ENCODE data around the gene AIFM3.
"Not testable (repeated sequence)": the region's sequence is repeated elsewhere in the genome, so short reads cannot be mapped to it uniquely, and the experiment has no call there.

AIFM3 gene

DNA sequence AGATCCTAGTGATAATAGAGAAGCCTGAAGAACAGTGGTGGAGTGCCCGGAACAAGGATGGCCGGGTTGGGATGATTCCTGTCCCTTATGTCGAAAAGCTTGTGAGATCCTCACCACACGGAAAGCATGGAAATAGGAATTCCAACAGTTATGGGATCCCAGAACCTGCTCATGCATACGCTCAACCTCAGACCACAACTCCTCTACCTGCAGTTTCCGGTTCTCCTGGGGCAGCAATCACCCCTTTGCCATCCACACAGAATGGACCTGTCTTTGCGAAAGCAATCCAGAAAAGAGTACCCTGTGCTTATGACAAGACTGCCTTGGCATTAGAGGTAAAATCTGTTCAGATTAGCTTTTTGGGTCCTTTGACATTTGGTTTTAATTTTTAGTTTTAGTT lies 33.1 kb upstream of the AIFM3 start:
- Histone ChIP-seq H3K4me1 (ENCODE audit: insufficient read depth, low read length) (peaks cover 4% of the 10 kb centered on the region), H3K9me3 (ENCODE audit: insufficient read depth, low read length, severe bottlenecking) (no peaks in the 10 kb centered on the region), H3K4me2 (ENCODE audit: insufficient read depth, low read length) (no peak overlapping the region), H3K4me3 (ENCODE audit: low read depth in 1 of 2, low read length in 2 of 2) (no peak overlapping the region), H3K9ac (ENCODE audit: low read depth, low read length) (no peak overlapping the region), H3K27me3 (ENCODE audit: insufficient read depth, low read length, poor library complexity) (no peaks in the 10 kb centered on the region), H2AFZ (ENCODE audit: low read depth, low read length) (no peak overlapping the region), H3K79me2 (ENCODE audit: insufficient read depth, low read length) (peaks cover 98% of the 10 kb centered on the region), H3K36me3 (ENCODE audit: insufficient read depth, low read length) (peaks cover 69% of the 10 kb centered on the region), H3K27ac (ENCODE audit: low read length) (no peak overlapping the region), H4K20me1 (ENCODE audit: insufficient read depth, low read length) (peaks cover 83% of the 10 kb centered on the region)
- DNase-seq (no peak), ATAC-seq (ENCODE audit: insufficient read depth, low read depth) (no peak)
- TF ChIP-seq CTCF (IDR thresholded peaks at IDR 0.05; ENCODE audit: borderline replicate concordance, extremely low read depth, low read length, poor library complexity, severe bottlenecking) = no peak
- no peak for TF ChIP-seq EZH2 (IDR thresholded peaks at IDR 0.05; ENCODE audit: borderline replicate concordance, low read depth, low read length, severe bottlenecking)

DNA sequence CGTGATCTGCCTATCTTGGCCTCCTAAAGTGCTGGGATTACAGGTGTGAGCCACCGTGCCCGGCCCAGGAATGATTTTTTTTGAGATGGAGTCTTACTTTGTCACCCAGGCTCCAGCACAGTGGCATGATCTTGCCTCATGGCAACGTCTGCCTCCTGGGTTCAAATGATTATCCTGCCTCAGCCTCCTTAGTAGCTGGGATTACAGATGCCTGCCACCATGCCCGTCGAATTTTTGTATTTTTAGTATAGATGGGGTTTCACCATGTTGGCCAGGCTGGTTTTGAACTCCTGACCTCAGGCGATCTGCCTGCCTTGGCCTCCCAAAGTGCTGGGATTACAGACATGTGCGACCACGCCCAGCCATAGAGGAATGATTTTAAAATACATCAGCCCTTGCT lies 32.0 kb upstream of the AIFM3 start:
- not testable (repeated sequence) for H3K4me3 ChIP-seq (ENCODE audit: low read depth in 1 of 2, low read length in 2 of 2); H3K4me2 ChIP-seq (ENCODE audit: insufficient read depth, low read length); H3K9me3 ChIP-seq (ENCODE audit: insufficient read depth, low read length, severe bottlenecking); H3K27me3 ChIP-seq (ENCODE audit: insufficient read depth, low read length, poor library complexity); ATAC-seq (ENCODE audit: insufficient read depth, low read depth); H2AFZ ChIP-seq (ENCODE audit: low read depth, low read length); H3K27ac ChIP-seq (ENCODE audit: low read length); H3K9ac ChIP-seq (ENCODE audit: low read depth, low read length); DNase-seq; H3K4me1 ChIP-seq (ENCODE audit: insufficient read depth, low read length)
- peaks cover 79% of the 10 kb centered on the region for H3K36me3 ChIP-seq (ENCODE audit: insufficient read depth, low read length)
- H3K79me2 ChIP-seq (ENCODE audit: insufficient read depth, low read length) = peaks cover 98% of the 10 kb centered on the region
- peaks cover 88% of the 10 kb centered on the region for H4K20me1 ChIP-seq (ENCODE audit: insufficient read depth, low read length)

GRCh38 chr22:20935780-20936539 lies 31.1 kb upstream of the AIFM3 start:
- H3K9ac ChIP-seq (ENCODE audit: low read depth, low read length); ATAC-seq (ENCODE audit: insufficient read depth, low read depth); DNase-seq; H3K9me3 ChIP-seq (ENCODE audit: insufficient read depth, low read length, severe bottlenecking); H3K4me1 ChIP-seq (ENCODE audit: insufficient read depth, low read length); H3K27me3 ChIP-seq (ENCODE audit: insufficient read depth, low read length, poor library complexity); H3K4me3 ChIP-seq (ENCODE audit: low read depth in 1 of 2, low read length in 2 of 2); H2AFZ ChIP-seq (ENCODE audit: low read depth, low read length); H3K4me2 ChIP-seq (ENCODE audit: insufficient read depth, low read length); H3K27ac ChIP-seq (ENCODE audit: low read length): not testable (repeated sequence)
- Histone ChIP-seq H3K79me2 (ENCODE audit: insufficient read depth, low read length) (peaks cover 98% of the 10 kb centered on the region), H4K20me1 (ENCODE audit: insufficient read depth, low read length) (peaks cover 90% of the 10 kb centered on the region), H3K36me3 (ENCODE audit: insufficient read depth, low read length) (peaks cover 86% of the 10 kb centered on the region)

GRCh38 chr22:20937031-20937793 lies 29.8 kb upstream of the AIFM3 start:
- H3K9me3 ChIP-seq (ENCODE audit: insufficient read depth, low read length, severe bottlenecking) = no peaks in the 10 kb centered on the region
- DNase-seq (no peak), ATAC-seq (ENCODE audit: insufficient read depth, low read depth) (no peak)
- no peak overlapping the region for H3K9ac ChIP-seq (ENCODE audit: low read depth, low read length)
- peaks cover 4% of the 10 kb centered on the region for H3K4me1 ChIP-seq (ENCODE audit: insufficient read depth, low read length)
- H3K27me3 ChIP-seq (ENCODE audit: insufficient read depth, low read length, poor library complexity) = no peaks in the 10 kb centered on the region
- no peak overlapping the region for H3K4me3 ChIP-seq (ENCODE audit: low read depth in 1 of 2, low read length in 2 of 2)
- no peak overlapping the region for H2AFZ ChIP-seq (ENCODE audit: low read depth, low read length)
- peaks cover 86% of the 10 kb centered on the region for H3K36me3 ChIP-seq (ENCODE audit: insufficient read depth, low read length)
- TF ChIP-seq CTCF (IDR thresholded peaks at IDR 0.05; ENCODE audit: borderline replicate concordance, extremely low read depth, low read length, poor library complexity, severe bottlenecking) (no peak), EZH2 (IDR thresholded peaks at IDR 0.05; ENCODE audit: borderline replicate concordance, low read depth, low read length, severe bottlenecking) (no peak)
- H3K79me2 ChIP-seq (ENCODE audit: insufficient read depth, low read length) = peaks cover 96% of the 10 kb centered on the region
- H3K27ac ChIP-seq (ENCODE audit: low read length) = no peak overlapping the region
- no peak overlapping the region for H3K4me2 ChIP-seq (ENCODE audit: insufficient read depth, low read length)
- H4K20me1 ChIP-seq (ENCODE audit: insufficient read depth, low read length) = peaks cover 90% of the 10 kb centered on the region
